Tibial artery (tissue), 4 donors: Measurements from ENCODE around the gene HOXD9.

ENCODE experiments used
- DNase-seq, 2 donors: peaks; one replicate each; pipeline ENCODE4 v3.0.0-alpha.2; 2019
- H3K27ac ChIP-seq, 2 donors: fragments of 200-600 bp; sonication (generic) in 1 of 2; 1 replicate in 1 of 2; 2 replicates in 1 of 2; pipeline ENCODE4 v1.5.1; 2018 to 2019; ENCODE audit warnings: mild to moderate bottlenecking in 1 of 2
- H3K27me3 ChIP-seq, 2 donors: fragments of 200-600 bp; sonication (generic) in 1 of 2; one replicate each; pipeline versions ENCODE4 v1.5.1 to v1.6.0; 2016 to 2019
- H3K36me3 ChIP-seq, 3 donors: fragments of 200-600 bp; sonication (generic) in 2 of 3; one replicate each; pipeline ENCODE4 v1.5.1; 2016 to 2019; ENCODE audit warnings: mild to moderate bottlenecking in 2 of 3
- H3K4me1 ChIP-seq, 4 donors: fragments of 200-600 bp; sonication (generic) in 2 of 4; 1 replicate in 3 of 4; 2 replicates in 1 of 4; pipeline ENCODE4 v1.5.1; 2016 to 2019
- H3K4me3 ChIP-seq, 2 donors: fragments of 200-600 bp; sonication (generic) in 1 of 2; 1 replicate in 1 of 2; 2 replicates in 1 of 2; pipeline ENCODE4 v1.5.1; 2018 to 2019; ENCODE audit warnings: mild to moderate bottlenecking in 2 of 2
- H3K9me3 ChIP-seq, 3 donors: fragments of 200-600 bp; sonication (generic) in 1 of 3; one replicate each; pipeline ENCODE4 v1.5.1; 2016 to 2019
- CTCF ChIP-seq, 2 experiments: fragments of 200-600 bp in 1 of 2; fragments of 450-650 bp in 1 of 2; IDR thresholded peaks; one replicate each; pipeline ENCODE4 v1.5.1; 2017 to 2019; ENCODE audit warnings: antibody characterized with exemption in 2 of 2, mild to moderate bottlenecking in 1 of 2, moderate library complexity in 1 of 2
- intact Hi-C: fragments of 100-400 bp; cut with DNase I; formaldehyde crosslinking; loops from one replicate; pipeline ENCODE4 v1.15.0; 2023; ENCODE audit warnings: low total_unique reads

HOXD9 gene

DNA sequence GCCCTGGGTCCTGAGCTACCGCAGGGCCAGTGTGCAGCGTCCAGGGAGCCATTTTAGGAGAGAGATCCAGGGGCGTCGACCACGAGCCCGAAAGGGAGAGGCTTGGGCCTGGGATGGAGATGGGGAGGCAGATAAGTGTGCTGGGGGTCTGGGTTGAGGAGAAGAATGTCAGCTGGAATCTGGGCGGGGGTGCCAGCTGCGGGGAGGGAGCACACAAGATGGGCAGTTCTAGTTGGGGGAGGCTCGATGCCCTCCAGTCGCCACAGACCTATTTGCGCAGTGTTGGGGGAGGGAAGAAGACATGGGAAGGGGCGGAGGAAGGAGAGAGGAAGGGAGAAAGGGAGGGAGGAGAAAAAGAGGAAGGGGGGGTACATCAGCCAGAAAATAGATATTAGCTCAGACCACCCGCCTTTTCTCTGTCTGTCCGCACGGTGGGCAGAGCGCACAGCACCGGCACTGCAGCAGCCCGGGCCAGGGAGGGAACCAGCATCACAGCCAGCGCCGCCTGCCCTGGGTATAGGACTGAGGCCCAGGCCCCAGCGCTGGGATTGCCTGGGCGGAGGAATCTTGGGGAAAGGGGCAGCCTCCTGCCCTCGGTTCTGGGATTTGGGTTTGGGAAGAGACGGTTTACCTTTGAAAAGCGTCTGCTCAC, 17.3 kb upstream of the HOXD9 start:
- H3K27ac ChIP-seq: no peak overlapping the region
- peak overlapping the region in 1 of 2 donors; percentile 5 for H3K4me3 ChIP-seq
- intact Hi-C loops: no loop called here
- no peak for TF ChIP-seq CTCF (IDR thresholded peaks at IDR 0.05)
- H3K4me1 ChIP-seq: peaks cover 0 to 52% (median 39%) of the 10 kb centered on the region in 4 donors
- H3K27me3 ChIP-seq: peaks cover 22 to 99% of the 10 kb centered on the region in 2 donors
- no peaks in the 10 kb centered on the region for H3K9me3 ChIP-seq
- no peak for DNase-seq
- H3K36me3 ChIP-seq: no peaks in the 10 kb centered on the region

GRCh38 chr2:176105730-176106580, 16.6 kb upstream of the HOXD9 start:
- H3K27me3 ChIP-seq: peaks cover 15 to 99% of the 10 kb centered on the region in 2 donors
- H3K27ac ChIP-seq: no peak overlapping the region
- no peak for DNase-seq
- intact Hi-C loops: no loop called here
- H3K9me3 ChIP-seq: no peaks in the 10 kb centered on the region
- H3K4me3 ChIP-seq: peak overlapping the region in 1 of 2 donors; percentile 41
- no peak for TF ChIP-seq CTCF (IDR thresholded peaks at IDR 0.05)
- peaks cover 0 to 47% (median 37%) of the 10 kb centered on the region in 4 donors for H3K4me1 ChIP-seq
- no peaks in the 10 kb centered on the region for H3K36me3 ChIP-seq

DNA sequence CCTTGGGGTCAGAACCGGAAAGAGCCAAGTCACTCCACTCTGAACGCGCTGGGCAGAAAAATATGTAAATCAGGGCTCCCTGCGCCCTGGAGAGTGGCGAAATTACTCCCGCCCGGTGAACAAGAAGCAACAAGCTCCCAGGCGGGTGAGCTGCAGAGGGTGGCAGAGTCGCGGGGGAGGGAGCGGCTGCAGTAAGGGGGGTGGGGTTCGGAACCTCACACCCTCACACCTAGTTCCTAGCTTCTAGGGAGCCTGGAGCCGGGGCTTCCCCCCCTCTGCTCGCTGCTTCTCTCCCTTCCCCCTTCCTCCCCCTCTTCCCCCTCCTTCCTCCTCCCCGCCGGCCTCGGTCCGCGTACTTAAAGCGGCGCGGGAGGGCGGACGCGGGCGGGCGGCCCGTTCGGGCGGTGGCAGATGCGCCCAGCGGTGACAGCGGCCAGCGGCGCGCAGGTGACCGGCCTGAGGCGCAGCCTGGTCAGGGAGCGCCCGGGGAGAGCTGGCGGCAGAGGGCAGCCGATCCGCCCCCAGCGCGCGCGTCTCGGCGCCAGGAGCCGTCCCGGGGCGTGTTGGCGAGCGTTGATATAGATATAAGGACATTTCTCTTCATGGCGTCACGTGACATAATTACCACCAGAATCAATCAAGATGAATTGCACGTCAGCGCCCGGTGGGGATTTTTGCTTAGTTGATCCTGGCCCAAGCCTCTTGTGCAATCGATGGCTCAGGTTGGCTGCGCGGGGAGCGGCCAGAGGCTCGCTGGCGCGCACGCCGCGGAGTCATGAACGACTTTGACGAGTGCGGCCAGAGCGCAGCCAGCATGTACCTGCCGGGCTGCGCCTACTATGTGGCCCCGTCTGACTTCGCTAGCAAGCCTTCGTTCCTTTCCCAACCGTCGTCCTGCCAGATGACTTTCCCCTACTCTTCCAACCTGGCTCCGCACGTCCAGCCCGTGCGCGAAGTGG, 15.7 kb upstream of the HOXD9 start, which contains the start of gene HOXD11:
Gene HOXD11 (plus strand): TSS at position 700 of the 959 bp plus-strand sequence. CDS start 76 bp downstream, at position 776.
- Histone ChIP-seq H3K36me3 (no peaks in the 10 kb centered on the region), H3K27ac (no peak within 1 kb of the TSS), H3K27me3 (peaks cover 19 to 99% of the 10 kb centered on the region in 2 donors), H3K4me1 (peaks cover 0 to 47% (median 37%) of the 10 kb centered on the region in 4 donors), H3K9me3 (no peaks in the 10 kb centered on the region), H3K4me3 (peak within 1 kb of the TSS; percentile 10 to 41)
- intact Hi-C loops: no loop called here
- TF ChIP-seq CTCF (IDR thresholded peaks at IDR 0.05): no peak
- DNase-seq: no peak

GRCh38 chr2:176107731-176108181, 14.8 kb upstream of the HOXD9 start:
- no peak for DNase-seq
- no peaks in the 10 kb centered on the region for H3K9me3 ChIP-seq
- peaks cover 0 to 47% (median 37%) of the 10 kb centered on the region in 4 donors for H3K4me1 ChIP-seq
- H3K27ac ChIP-seq: no peak overlapping the region
- no peak for TF ChIP-seq CTCF (IDR thresholded peaks at IDR 0.05)
- H3K27me3 ChIP-seq: peaks cover 19 to 99% of the 10 kb centered on the region in 2 donors
- H3K36me3 ChIP-seq: no peaks in the 10 kb centered on the region
- intact Hi-C loops: no loop called here
- no peak overlapping the region for H3K4me3 ChIP-seq
